Medulla oblongata (tissue), 1 donor: Measurements from ENCODE around the gene FOXN3.

Experiments used
- DNase-seq: peaks from one replicate; pipeline ENCODE4 v3.0.0-alpha.2; 2015; ENCODE audit errors: extremely low spot score

The FOXN3 gene

GRCh38 chr14:89382901-89383845, 33.9 kb downstream of the FOXN3 start:
- no peak for DNase-seq

GRCh38 chr14:89382487-89382886, 34.5 kb downstream of the FOXN3 start:
- no peak for DNase-seq

- no peak for DNase-seq
These were observed 36.9 kb downstream of the FOXN3 start for GRCh38 chr14:89379891-89380820.

GRCh38 chr14:89379006-89379405, 38.0 kb downstream of the FOXN3 start:
- no peak for DNase-seq

GRCh38 chr14:89378119-89378518, 38.9 kb downstream of the FOXN3 start:
- DNase-seq = no peak

- no peak for DNase-seq
These were observed 39.5 kb downstream of the FOXN3 start for GRCh38 chr14:89377544-89377943.

GRCh38 chr14:89374908-89375307, 42.1 kb downstream of the FOXN3 start:
- no peak for DNase-seq

- no peak for DNase-seq
These were observed 43.8 kb downstream of the FOXN3 start for GRCh38 chr14:89373185-89373584.

GRCh38 chr14:89372512-89372883, 44.5 kb downstream of the FOXN3 start:
- no peak for DNase-seq

GRCh38 chr14:89371585-89372511, 45.2 kb downstream of the FOXN3 start:
- no peak for DNase-seq

GRCh38 chr14:89370781-89371180, 46.3 kb downstream of the FOXN3 start:
- no peak for DNase-seq

- DNase-seq = peak; percentile 32
These were observed 46.7 kb downstream of the FOXN3 start for GRCh38 chr14:89370381-89370780.

- DNase-seq = no peak
These were observed 47.4 kb downstream of the FOXN3 start for GRCh38 chr14:89369656-89370055.

GRCh38 chr14:89368490-89369477, 48.2 kb downstream of the FOXN3 start:
- no peak for DNase-seq

GRCh38 chr14:89367779-89368120, 49.3 kb downstream of the FOXN3 start:
- DNase-seq = no peak

- peak; percentile 51 for DNase-seq
These were observed 49.9 kb downstream of the FOXN3 start for GRCh38 chr14:89366864-89367778.

GRCh38 chr14:89365061-89365801, 51.8 kb downstream of the FOXN3 start:
- DNase-seq = peak; percentile 78

GRCh38 chr14:89364316-89364715, 52.7 kb downstream of the FOXN3 start:
- DNase-seq = no peak
